GM10847 (cell line): Measurements from ENCODE around the gene NDUFB6.

Experiments
- POLR2A ChIP-seq: IDR thresholded peaks from 2 replicates; pipeline ENCODE4 v1.6.1; 2011; ENCODE audit not compliant: insufficient read length; ENCODE audit errors: extremely low read depth

NDUFB6 gene

GRCh38 chr9:32543047-32543446 lies 29.9 kb downstream of the NDUFB6 start:
- no peak for TF ChIP-seq POLR2A

- no peak for TF ChIP-seq POLR2A
These were observed 39.1 kb downstream of the NDUFB6 start for GRCh38 chr9:32533816-32534215.

- TF ChIP-seq POLR2A, result no peak
These were observed 39.6 kb downstream of the NDUFB6 start for GRCh38 chr9:32533336-32533735.

- TF ChIP-seq POLR2A, result no peak
These were observed 46.3 kb downstream of the NDUFB6 start for GRCh38 chr9:32526707-32527048.

GRCh38 chr9:32526041-32526706 lies 46.8 kb downstream of the NDUFB6 start, which contains the start of gene RIGI:
Gene RIGI (minus strand): TSS chr9:32526196. CDS start chr9:32526166, 30 bp downstream.
- peak; percentile 46 for TF ChIP-seq POLR2A

- no peak for TF ChIP-seq POLR2A
These were observed 47.3 kb downstream of the NDUFB6 start for GRCh38 chr9:32525709-32526030.

- no peak for TF ChIP-seq POLR2A
These were observed 47.9 kb downstream of the NDUFB6 start for GRCh38 chr9:32524892-32525708.

- no peak for TF ChIP-seq POLR2A
These were observed 49.0 kb downstream of the NDUFB6 start for GRCh38 chr9:32523910-32524309.

- no peak for TF ChIP-seq POLR2A
These were observed 54.7 kb downstream of the NDUFB6 start for GRCh38 chr9:32518276-32518675.

GRCh38 chr9:32516241-32516640 lies 56.7 kb downstream of the NDUFB6 start:
- no peak for TF ChIP-seq POLR2A

- TF ChIP-seq POLR2A, result no peak
These were observed 64.2 kb downstream of the NDUFB6 start for GRCh38 chr9:32508728-32509127.

- no peak for TF ChIP-seq POLR2A
These were observed 70.0 kb downstream of the NDUFB6 start for GRCh38 chr9:32503008-32503407.
